IPS-18a (cell line): Measurements from ENCODE around the gene GNG12.

Source experiments
- H3K27ac ChIP-seq: one replicate; pipeline ENCODE4 v1.5.1; 2013; ENCODE audit warnings: low read length
- H3K27me3 ChIP-seq: one replicate; pipeline ENCODE4 v1.6.1; 2013; ENCODE audit warnings: mild to moderate bottlenecking, low read length; ENCODE audit not compliant: control insufficient read depth, insufficient read depth
- H3K36me3 ChIP-seq: one replicate; pipeline ENCODE4 v1.6.1; 2013; ENCODE audit warnings: low read depth, low read length; ENCODE audit not compliant: control insufficient read depth
- H3K4me1 ChIP-seq: one replicate; pipeline ENCODE4 v1.6.1; 2013; ENCODE audit warnings: low read depth, low read length; ENCODE audit not compliant: control insufficient read depth
- H3K4me3 ChIP-seq: one replicate; pipeline ENCODE4 v1.5.1; 2013; ENCODE audit warnings: low read length
- H3K9ac ChIP-seq: one replicate; pipeline ENCODE4 v1.6.1; 2013; ENCODE audit warnings: mild to moderate bottlenecking, low read length, moderate library complexity
- H3K9me3 ChIP-seq: one replicate; pipeline ENCODE4 v1.6.1; 2013; ENCODE audit warnings: low read depth, low read length; ENCODE audit not compliant: control insufficient read depth

The GNG12 gene

DNA sequence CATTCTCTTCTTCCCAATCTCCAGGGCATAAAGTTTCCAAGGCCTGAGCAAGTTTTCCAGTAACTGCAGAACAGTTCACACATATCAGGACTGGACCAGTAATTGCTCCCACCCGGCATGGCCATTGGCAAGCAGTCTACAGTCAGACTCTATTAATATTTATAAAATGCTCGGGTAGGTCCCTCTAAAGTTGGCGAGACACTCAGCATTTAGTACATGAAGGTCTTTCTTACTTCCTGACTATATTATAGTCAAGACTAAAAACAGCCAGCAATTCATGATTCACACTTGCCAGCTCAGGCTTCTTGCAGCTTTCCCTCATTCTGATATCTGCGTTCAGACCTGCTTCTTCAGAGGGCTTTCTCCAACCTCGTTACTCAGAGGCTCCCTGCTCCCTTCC lies 122.8 kb downstream of the GNG12 start:
- Histone ChIP-seq H3K9me3 (no peaks in the 10 kb centered on the region), H3K27ac (no peak overlapping the region), H3K4me1 (no peaks in the 10 kb centered on the region), H3K27me3 (no peaks in the 10 kb centered on the region), H3K4me3 (no peak overlapping the region), H3K36me3 (no peaks in the 10 kb centered on the region), H3K9ac (no peak overlapping the region)

DNA sequence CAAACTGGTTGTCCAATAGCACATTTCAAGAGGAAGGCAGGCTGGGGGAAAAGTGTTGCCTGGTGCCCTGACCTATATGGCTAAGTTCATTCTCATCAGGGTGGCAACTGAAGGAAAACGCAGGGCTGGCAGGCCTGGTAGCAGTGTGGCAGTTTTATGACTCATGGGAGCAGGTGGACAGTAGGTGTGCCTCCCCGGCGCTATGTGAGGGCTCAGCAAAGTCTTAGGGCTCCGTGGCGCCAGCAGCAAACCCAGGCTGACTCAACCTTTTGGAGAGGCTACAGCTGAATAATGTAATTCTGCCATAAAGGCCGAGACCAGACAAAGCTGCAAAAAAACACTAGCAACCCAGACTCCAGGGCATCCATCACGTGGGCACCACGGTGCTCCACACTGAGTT lies 124.7 kb downstream of the GNG12 start:
- Histone ChIP-seq H3K36me3 (no peaks in the 10 kb centered on the region), H3K27ac (no peak overlapping the region), H3K4me1 (no peaks in the 10 kb centered on the region), H3K4me3 (no peak overlapping the region), H3K9ac (no peak overlapping the region), H3K9me3 (no peaks in the 10 kb centered on the region), H3K27me3 (no peaks in the 10 kb centered on the region)

GRCh38 chr1:67705735-67706453 lies 127.4 kb downstream of the GNG12 start:
- Histone ChIP-seq H3K9ac (no peak overlapping the region), H3K9me3 (no peaks in the 10 kb centered on the region), H3K27me3 (no peaks in the 10 kb centered on the region), H3K4me1 (no peaks in the 10 kb centered on the region), H3K36me3 (no peaks in the 10 kb centered on the region), H3K27ac (no peak overlapping the region), H3K4me3 (no peak overlapping the region)

- Histone ChIP-seq H3K4me3 (no peak overlapping the region), H3K36me3 (no peaks in the 10 kb centered on the region), H3K9ac (no peak overlapping the region), H3K27me3 (no peaks in the 10 kb centered on the region), H3K27ac (no peak overlapping the region), H3K9me3 (no peaks in the 10 kb centered on the region), H3K4me1 (no peaks in the 10 kb centered on the region)
Observed at GRCh38 chr1:67704351-67704750, 128.9 kb downstream of the GNG12 start.

DNA sequence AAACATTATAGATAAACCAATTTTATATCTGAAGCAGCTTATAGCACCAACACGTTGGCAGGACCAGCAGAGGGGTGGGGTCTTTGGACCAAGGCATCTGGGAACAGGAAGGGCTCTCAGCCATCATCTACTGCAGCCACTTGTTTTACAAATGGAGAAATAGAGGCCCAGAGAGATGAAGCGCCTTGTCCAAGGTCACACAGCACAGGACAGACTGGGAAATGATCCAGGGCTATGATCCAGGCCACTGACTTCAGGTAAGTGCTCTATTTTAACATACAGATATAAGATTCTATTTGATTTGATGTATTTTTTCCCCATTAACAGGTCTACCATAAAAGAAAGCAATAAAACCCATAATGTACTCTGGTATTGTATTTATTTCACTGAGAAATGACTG lies 131.4 kb downstream of the GNG12 start:
- no peak overlapping the region for H3K4me3 ChIP-seq
- no peaks in the 10 kb centered on the region for H3K9me3 ChIP-seq
- H3K36me3 ChIP-seq: no peaks in the 10 kb centered on the region
- H3K4me1 ChIP-seq: no peaks in the 10 kb centered on the region
- no peaks in the 10 kb centered on the region for H3K27me3 ChIP-seq
- no peak overlapping the region for H3K9ac ChIP-seq
- H3K27ac ChIP-seq: no peak overlapping the region

GRCh38 chr1:67700692-67701410 lies 132.4 kb downstream of the GNG12 start:
- H3K4me1 ChIP-seq: no peaks in the 10 kb centered on the region
- no peak overlapping the region for H3K27ac ChIP-seq
- no peaks in the 10 kb centered on the region for H3K27me3 ChIP-seq
- H3K9ac ChIP-seq: no peak overlapping the region
- no peak overlapping the region for H3K4me3 ChIP-seq
- H3K9me3 ChIP-seq: no peaks in the 10 kb centered on the region
- no peaks in the 10 kb centered on the region for H3K36me3 ChIP-seq

- no peaks in the 10 kb centered on the region for H3K4me1 ChIP-seq
- no peaks in the 10 kb centered on the region for H3K27me3 ChIP-seq
- no peaks in the 10 kb centered on the region for H3K9me3 ChIP-seq
- no peak overlapping the region for H3K27ac ChIP-seq
- H3K9ac ChIP-seq: no peak overlapping the region
- no peak overlapping the region for H3K4me3 ChIP-seq
- no peaks in the 10 kb centered on the region for H3K36me3 ChIP-seq
Observed at GRCh38 chr1:67700220-67700619, 133.0 kb downstream of the GNG12 start.

DNA sequence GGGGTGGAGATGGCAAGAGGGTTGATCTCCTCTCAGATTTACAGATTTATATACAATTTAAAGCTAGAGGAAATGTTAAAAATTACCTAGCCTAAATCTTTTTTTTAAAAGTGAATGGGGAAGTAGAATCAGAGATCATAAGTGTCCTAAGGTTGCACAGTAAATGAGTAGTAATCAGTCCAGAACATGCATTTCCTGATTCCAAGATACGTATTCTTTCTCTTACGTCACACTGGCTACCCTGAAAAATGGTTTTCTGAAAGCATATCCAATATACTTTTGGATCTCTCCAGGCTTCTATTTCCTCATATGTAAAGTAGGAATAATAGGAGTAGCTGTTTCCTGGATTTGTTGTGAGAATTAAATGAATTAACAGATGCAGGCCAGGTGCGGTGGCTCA lies 136.6 kb downstream of the GNG12 start:
- Histone ChIP-seq H3K9me3 (no peaks in the 10 kb centered on the region), H3K9ac (no peak overlapping the region), H3K36me3 (no peaks in the 10 kb centered on the region), H3K4me3 (no peak overlapping the region), H3K27ac (no peak overlapping the region), H3K27me3 (no peaks in the 10 kb centered on the region), H3K4me1 (no peaks in the 10 kb centered on the region)

GRCh38 chr1:67695963-67696362 lies 137.3 kb downstream of the GNG12 start:
- Histone ChIP-seq H3K27me3 (no peaks in the 10 kb centered on the region), H3K36me3 (no peaks in the 10 kb centered on the region), H3K4me1 (no peaks in the 10 kb centered on the region), H3K27ac (no peak overlapping the region), H3K9me3 (no peaks in the 10 kb centered on the region), H3K9ac (no peak overlapping the region), H3K4me3 (no peak overlapping the region)

- H3K36me3 ChIP-seq: peaks cover 13% of the 10 kb centered on the region
- no peaks in the 10 kb centered on the region for H3K27me3 ChIP-seq
- H3K9ac ChIP-seq: no peak overlapping the region
- no peak overlapping the region for H3K4me3 ChIP-seq
- H3K4me1 ChIP-seq: peaks cover 6% of the 10 kb centered on the region
- H3K27ac ChIP-seq: no peak overlapping the region
- H3K9me3 ChIP-seq: no peaks in the 10 kb centered on the region
Observed at GRCh38 chr1:67691712-67692111, 141.6 kb downstream of the GNG12 start.

DNA sequence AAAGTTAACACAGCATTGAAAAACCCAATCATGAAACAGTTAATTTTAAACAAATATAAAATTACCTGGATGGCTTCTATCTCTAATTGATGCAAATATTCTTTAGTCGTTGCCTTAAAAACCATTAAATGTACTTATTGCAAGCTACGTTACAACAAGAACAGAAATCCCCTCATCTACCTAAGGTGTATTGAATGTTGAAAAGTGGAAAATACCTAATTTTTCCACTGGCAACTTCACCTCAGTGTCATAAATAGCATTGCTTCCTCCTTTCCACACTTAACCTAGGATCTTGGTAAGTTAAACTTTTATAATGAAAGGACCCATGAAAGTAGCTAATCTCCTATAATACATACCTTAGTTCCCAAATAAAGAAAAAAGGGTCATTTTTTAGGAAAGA lies 142.9 kb downstream of the GNG12 start:
- peaks cover 13% of the 10 kb centered on the region for H3K36me3 ChIP-seq
- H3K27me3 ChIP-seq: no peaks in the 10 kb centered on the region
- no peak overlapping the region for H3K9ac ChIP-seq
- no peak overlapping the region for H3K4me3 ChIP-seq
- H3K9me3 ChIP-seq: no peaks in the 10 kb centered on the region
- no peak overlapping the region for H3K27ac ChIP-seq
- peaks cover 6% of the 10 kb centered on the region for H3K4me1 ChIP-seq

DNA sequence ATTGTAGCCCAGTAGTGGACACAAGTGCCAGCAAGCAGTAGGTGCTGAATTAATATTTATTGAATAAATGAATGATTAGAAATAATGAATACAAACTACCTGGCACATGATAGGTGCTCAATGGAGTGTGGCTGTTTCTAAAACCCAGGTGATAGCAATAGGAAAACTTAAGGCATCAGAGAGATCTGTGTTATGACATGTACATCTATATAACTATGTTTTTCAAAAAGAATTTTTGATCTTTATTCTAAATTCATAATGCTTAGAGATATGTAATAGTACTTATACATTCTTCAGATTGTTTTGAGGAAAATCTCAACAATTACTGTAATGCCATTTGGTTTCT lies 143.3 kb downstream of the GNG12 start:
- H3K9me3 ChIP-seq: no peaks in the 10 kb centered on the region
- H3K9ac ChIP-seq: no peak overlapping the region
- H3K27me3 ChIP-seq: no peaks in the 10 kb centered on the region
- H3K4me3 ChIP-seq: no peak overlapping the region
- H3K4me1 ChIP-seq: peaks cover 6% of the 10 kb centered on the region
- H3K27ac ChIP-seq: no peak overlapping the region
- peaks cover 13% of the 10 kb centered on the region for H3K36me3 ChIP-seq
